ENCODE data around the gene SPINT2.

- no peak for TF ChIP-seq CTCF (IDR thresholded peaks at IDR 0.05)
- no peak for TF ChIP-seq EZH2 (IDR thresholded peaks at IDR 0.05; ENCODE audit: borderline replicate concordance, insufficient read depth, low read depth, low read length, poor library complexity, severe bottlenecking)
Observed at GRCh38 chr19:38262585-38263268, 1.6 kb upstream of the SPINT2 start.

Data from B cell (primary cell).